ENCODE data around the gene PLA2G4C.

The PLA2G4C gene

GRCh38 chr19:48110350-48110966 is at the start of gene PLA2G4C:
TSS of gene PLA2G4C (minus strand) at chr19:48110817. CDS start at chr19:48106529, 4,288 bp downstream.
- DNase-seq (ENCODE audit: low read depth), result peak; percentile 68

- DNase-seq (ENCODE audit: low read depth), result no peak
Observed at GRCh38 chr19:48158210-48158790, 47.7 kb upstream of the PLA2G4C start.

GRCh38 chr19:48154003-48154402 is 43.4 kb upstream of the PLA2G4C start:
- no peak for DNase-seq (ENCODE audit: low read depth)

- peak; percentile 54 for DNase-seq (ENCODE audit: low read depth)
Observed at GRCh38 chr19:48152551-48152950, 41.9 kb upstream of the PLA2G4C start.

- DNase-seq (ENCODE audit: low read depth), result no peak
Observed at GRCh38 chr19:48149430-48149829, 38.8 kb upstream of the PLA2G4C start.

GRCh38 chr19:48148576-48148975 is 38.0 kb upstream of the PLA2G4C start:
- DNase-seq (ENCODE audit: low read depth), result no peak

- DNase-seq (ENCODE audit: low read depth), result no peak
Observed at GRCh38 chr19:48147597-48148175, 37.1 kb upstream of the PLA2G4C start.

- no peak for DNase-seq (ENCODE audit: low read depth)
Observed at GRCh38 chr19:48139053-48139452, 28.4 kb upstream of the PLA2G4C start.

- DNase-seq (ENCODE audit: low read depth), result no peak
Observed at GRCh38 chr19:48137411-48137810, 26.8 kb upstream of the PLA2G4C start.

GRCh38 chr19:48136547-48136946 is 25.9 kb upstream of the PLA2G4C start:
- DNase-seq (ENCODE audit: low read depth), result no peak

GRCh38 chr19:48135411-48135810 is 24.8 kb upstream of the PLA2G4C start:
- DNase-seq (ENCODE audit: low read depth), result no peak

GRCh38 chr19:48133094-48133493 is 22.5 kb upstream of the PLA2G4C start:
- no peak for DNase-seq (ENCODE audit: low read depth)

- DNase-seq (ENCODE audit: low read depth), result no peak
Observed at GRCh38 chr19:48127561-48127960, 16.9 kb upstream of the PLA2G4C start.

- DNase-seq (ENCODE audit: low read depth), result no peak
Observed at GRCh38 chr19:48123907-48124651, 13.5 kb upstream of the PLA2G4C start.

GRCh38 chr19:48122421-48122820 is 11.8 kb upstream of the PLA2G4C start:
- no peak for DNase-seq (ENCODE audit: low read depth)

GRCh38 chr19:48121909-48122371 is 11.3 kb upstream of the PLA2G4C start:
- no peak for DNase-seq (ENCODE audit: low read depth)

- no peak for DNase-seq (ENCODE audit: low read depth)
Observed at GRCh38 chr19:48121066-48121465, 10.4 kb upstream of the PLA2G4C start.

- DNase-seq (ENCODE audit: low read depth), result no peak
Observed at GRCh38 chr19:48120505-48120904, 9.9 kb upstream of the PLA2G4C start.

- no peak for DNase-seq (ENCODE audit: low read depth)
Observed at GRCh38 chr19:48118131-48118517, 7.5 kb upstream of the PLA2G4C start.

GRCh38 chr19:48117515-48118130 is 7.0 kb upstream of the PLA2G4C start:
- no peak for DNase-seq (ENCODE audit: low read depth)

- DNase-seq (ENCODE audit: low read depth), result no peak
Observed at GRCh38 chr19:48113190-48113917, 2.7 kb upstream of the PLA2G4C start.

- no peak for DNase-seq (ENCODE audit: low read depth)
Observed at GRCh38 chr19:48111280-48111679, 663 bp upstream of the PLA2G4C start.

Measured in activated gamma-delta T cell treated with anti-CD3 and anti-CD28 coated beads, Interleukin-2, amount 50 U/mL, for 16 hours (primary cell).